SK-N-SH treated with all-trans-retinoic acid at 6 μM for 48 hours (cell line): ENCODE data around the gene PDRG1.

Source experiments
- ATAC-seq: fragments of 200-7000 bp; cut with Tn5 transposase; 3 replicates; pipeline ENCODE4 v1.9.1; 2020; ENCODE audit warnings: mild to moderate bottlenecking, moderate library complexity
- ARNTL ChIP-seq: fragments of 450-650 bp; formaldehyde crosslinking; IDR thresholded peaks from 2 replicates; pipeline ENCODE4 v1.5.0; 2020; ENCODE audit warnings: low read depth, mild to moderate bottlenecking, moderate library complexity, borderline replicate concordance
- BACH2 ChIP-seq: fragments of 250-450 bp; sonication (Bioruptor Pico); IDR thresholded peaks from 2 replicates; pipeline ENCODE4 v1.9.0; 2021; ENCODE audit warnings: mild to moderate bottlenecking, borderline replicate concordance
- CSDC2 ChIP-seq: fragments of 250-450 bp; sonication (Bioruptor Pico); IDR thresholded peaks from 2 replicates; pipeline ENCODE4 v1.5.0; 2020; ENCODE audit warnings: mild to moderate bottlenecking, moderate library complexity
- CSRNP3 ChIP-seq: fragments of 250-450 bp; sonication (Bioruptor Pico); IDR thresholded peaks from 2 replicates; pipeline ENCODE4 v1.5.1; 2021; ENCODE audit warnings: mild to moderate bottlenecking, moderate library complexity
- GLIS3 ChIP-seq: fragments of 250-450 bp; sonication (Bioruptor Pico); IDR thresholded peaks from 2 replicates; pipeline ENCODE4 v1.5.0; 2020; ENCODE audit warnings: mild to moderate bottlenecking, moderate library complexity
- ISL1 ChIP-seq: fragments of 250-450 bp; sonication (Bioruptor Pico); IDR thresholded peaks from 2 replicates; pipeline ENCODE4 v2.1.2; 2022; ENCODE audit warnings: mild to moderate bottlenecking, moderate library complexity
- POU6F1 ChIP-seq: fragments of 250-450 bp; sonication (Bioruptor Pico); IDR thresholded peaks from 2 replicates; pipeline ENCODE4 v1.8.0; 2021; ENCODE audit warnings: low read depth, mild to moderate bottlenecking, moderate library complexity, borderline replicate concordance
- PPARA ChIP-seq: fragments of 250-450 bp; sonication (Bioruptor Pico); IDR thresholded peaks from 2 replicates; pipeline ENCODE4 v1.5.0; 2020; ENCODE audit warnings: mild to moderate bottlenecking, borderline replicate concordance
- RARB ChIP-seq: fragments of 250-450 bp; sonication (Bioruptor Pico); IDR thresholded peaks from 2 replicates; pipeline ENCODE4 v1.8.0; 2021; ENCODE audit warnings: mild to moderate bottlenecking, moderate library complexity
- SNAI2 ChIP-seq: fragments of 250-450 bp; sonication (Bioruptor Pico); IDR thresholded peaks from 2 replicates; pipeline ENCODE4 v1.5.0; 2020; ENCODE audit warnings: mild to moderate bottlenecking, moderate library complexity
- TCF4 ChIP-seq: fragments of 250-450 bp; sonication (Bioruptor Pico); IDR thresholded peaks from 2 replicates; pipeline ENCODE4 v1.8.0; 2021; ENCODE audit warnings: mild to moderate bottlenecking, moderate library complexity, borderline replicate concordance
- TOX ChIP-seq: fragments of 250-450 bp; sonication (Bioruptor Pico); IDR thresholded peaks from 2 replicates; pipeline ENCODE4 v1.8.0; 2021; ENCODE audit warnings: mild to moderate bottlenecking, moderate library complexity, borderline replicate concordance
- ZC3H10 ChIP-seq: fragments of 250-450 bp; sonication (Bioruptor Pico); IDR thresholded peaks from 2 replicates; pipeline ENCODE4 v1.5.1; 2021; ENCODE audit warnings: mild to moderate bottlenecking, moderate library complexity
- ZFP3 ChIP-seq: fragments of 250-450 bp; sonication (Bioruptor Pico); IDR thresholded peaks from 2 replicates; pipeline ENCODE4 v1.5.0; 2020; ENCODE audit warnings: mild to moderate bottlenecking, moderate library complexity
- ZFP30 ChIP-seq: fragments of 450-650 bp; formaldehyde crosslinking; IDR thresholded peaks from 2 replicates; pipeline ENCODE4 v1.5.0; 2022; ENCODE audit warnings: mild to moderate bottlenecking, moderate library complexity
- ZNF565 ChIP-seq: fragments of 450-650 bp; formaldehyde crosslinking; conservative IDR thresholded peaks from 2 replicates; pipeline ENCODE4 v1.5.0; 2020; ENCODE audit warnings: low read depth, mild to moderate bottlenecking, moderate library complexity
- ZNF8 ChIP-seq: fragments of 450-650 bp; formaldehyde crosslinking; IDR thresholded peaks from 2 replicates; pipeline ENCODE4 v1.5.0; 2020; ENCODE audit warnings: mild to moderate bottlenecking, moderate library complexity
- TF ChIP-seq, protein P1 (sequence below): fragments of 250-450 bp; sonication (Bioruptor Pico); IDR thresholded peaks from 2 replicates; pipeline ENCODE4 v1.5.0; 2020; ENCODE audit warnings: mild to moderate bottlenecking, moderate library complexity
- TF ChIP-seq, protein P2 (sequence below): fragments of 250-450 bp; sonication (Bioruptor Pico); IDR thresholded peaks from 2 replicates; pipeline ENCODE4 v1.8.0; 2020; ENCODE audit warnings: mild to moderate bottlenecking, moderate library complexity, borderline replicate concordance

Gene PDRG1

GRCh38 chr20:31954500-31954899 lies 2.7 kb upstream of the PDRG1 start:
- no peak for TF ChIP-seq ISL1 (CRISPR knock-in tag)
- no peak for TF ChIP-seq CSDC2 (CRISPR knock-in tag)
- TF ChIP-seq BACH2 (CRISPR knock-in tag) = no peak
- TF ChIP-seq RARB = no peak
- TF ChIP-seq POU6F1 (CRISPR knock-in tag) = no peak
- no peak for TF ChIP-seq TOX (CRISPR knock-in tag)
- TF ChIP-seq GLIS3 (CRISPR knock-in tag) = no peak
- TF ChIP-seq ZC3H10 (CRISPR knock-in tag) = no peak
- ATAC-seq = no peak

GRCh38 chr20:31953556-31954148 lies 1.8 kb upstream of the PDRG1 start:
- ATAC-seq = no peak
- TF ChIP-seq ZFP30 (CRISPR knock-in tag) (no peak), ZNF8 (CRISPR knock-in tag) (no peak)

GRCh38 chr20:31951203-31951529 lies 680 bp downstream of the PDRG1 start:
- no peak for ATAC-seq
- TF ChIP-seq POU6F1 (CRISPR knock-in tag) = no peak
- TF ChIP-seq CSDC2 (CRISPR knock-in tag) = no peak
- TF ChIP-seq PPARA (CRISPR knock-in tag) = no peak
- no peak for TF ChIP-seq CSRNP3 (CRISPR knock-in tag)
- no peak for TF ChIP-seq ZFP3
- TF ChIP-seq ZC3H10 (CRISPR knock-in tag) = no peak
- no peak for TF ChIP-seq TCF4 (CRISPR knock-in tag)
- TF ChIP-seq TOX (CRISPR knock-in tag) = no peak
- TF ChIP-seq ISL1 (CRISPR knock-in tag) = no peak

DNA sequence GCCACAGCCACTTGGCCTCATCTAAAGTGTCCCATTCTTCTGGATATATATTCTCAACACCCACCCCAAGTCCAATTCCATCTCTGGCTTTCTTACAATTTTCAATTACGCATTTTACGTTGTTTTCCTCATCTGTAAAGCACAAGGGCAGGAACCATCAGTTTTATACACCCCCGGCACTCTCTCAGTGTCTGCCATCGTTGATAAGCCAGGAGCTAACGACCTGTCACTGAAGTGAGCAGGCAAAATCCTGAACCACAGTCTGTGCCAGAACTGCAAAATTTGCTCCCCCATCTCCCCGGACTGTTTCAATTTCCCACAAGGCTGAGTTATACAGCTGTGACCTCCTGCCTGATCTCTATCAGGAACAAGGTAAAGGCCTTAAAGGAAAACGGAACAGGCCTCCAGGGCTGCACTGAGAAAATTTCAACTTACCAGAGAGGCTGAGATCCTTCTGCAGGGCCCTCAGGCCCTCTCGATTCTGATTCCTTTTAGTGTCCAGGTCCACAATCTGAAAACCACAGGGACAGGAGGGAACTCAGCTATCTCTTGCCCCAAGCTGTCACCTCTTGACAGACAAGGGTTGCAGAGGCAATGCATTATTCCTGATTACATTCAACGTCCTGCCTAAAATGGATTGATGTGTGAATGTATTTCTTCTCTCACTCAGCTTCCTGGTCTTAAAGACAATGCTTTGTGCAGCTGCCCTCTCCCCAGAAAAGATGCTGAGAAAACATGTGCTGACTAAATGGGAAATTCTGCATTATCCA lies 1.8 kb downstream of the PDRG1 start:
- no peak for ATAC-seq
- no peak for TF ChIP-seq GLIS3 (CRISPR knock-in tag)
- no peak for TF ChIP-seq SNAI2
- TF ChIP-seq ARNTL = no peak
- TF ChIP-seq ISL1 (CRISPR knock-in tag) = no peak
- TF ChIP-seq TCF4 (CRISPR knock-in tag) = no peak
- TF ChIP-seq, protein P1, sequence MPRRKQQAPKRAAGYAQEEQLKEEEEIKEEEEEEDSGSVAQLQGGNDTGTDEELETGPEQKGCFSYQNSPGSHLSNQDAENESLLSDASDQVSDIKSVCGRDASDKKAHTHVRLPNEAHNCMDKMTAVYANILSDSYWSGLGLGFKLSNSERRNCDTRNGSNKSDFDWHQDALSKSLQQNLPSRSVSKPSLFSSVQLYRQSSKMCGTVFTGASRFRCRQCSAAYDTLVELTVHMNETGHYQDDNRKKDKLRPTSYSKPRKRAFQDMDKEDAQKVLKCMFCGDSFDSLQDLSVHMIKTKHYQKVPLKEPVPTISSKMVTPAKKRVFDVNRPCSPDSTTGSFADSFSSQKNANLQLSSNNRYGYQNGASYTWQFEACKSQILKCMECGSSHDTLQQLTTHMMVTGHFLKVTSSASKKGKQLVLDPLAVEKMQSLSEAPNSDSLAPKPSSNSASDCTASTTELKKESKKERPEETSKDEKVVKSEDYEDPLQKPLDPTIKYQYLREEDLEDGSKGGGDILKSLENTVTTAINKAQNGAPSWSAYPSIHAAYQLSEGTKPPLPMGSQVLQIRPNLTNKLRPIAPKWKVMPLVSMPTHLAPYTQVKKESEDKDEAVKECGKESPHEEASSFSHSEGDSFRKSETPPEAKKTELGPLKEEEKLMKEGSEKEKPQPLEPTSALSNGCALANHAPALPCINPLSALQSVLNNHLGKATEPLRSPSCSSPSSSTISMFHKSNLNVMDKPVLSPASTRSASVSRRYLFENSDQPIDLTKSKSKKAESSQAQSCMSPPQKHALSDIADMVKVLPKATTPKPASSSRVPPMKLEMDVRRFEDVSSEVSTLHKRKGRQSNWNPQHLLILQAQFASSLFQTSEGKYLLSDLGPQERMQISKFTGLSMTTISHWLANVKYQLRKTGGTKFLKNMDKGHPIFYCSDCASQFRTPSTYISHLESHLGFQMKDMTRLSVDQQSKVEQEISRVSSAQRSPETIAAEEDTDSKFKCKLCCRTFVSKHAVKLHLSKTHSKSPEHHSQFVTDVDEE (CRISPR knock-in tag) = no peak
- TF ChIP-seq ZNF565 (CRISPR knock-in tag) = no peak
- no peak for TF ChIP-seq ZNF8 (CRISPR knock-in tag)
- no peak for TF ChIP-seq ZFP3
- TF ChIP-seq, protein P2, sequence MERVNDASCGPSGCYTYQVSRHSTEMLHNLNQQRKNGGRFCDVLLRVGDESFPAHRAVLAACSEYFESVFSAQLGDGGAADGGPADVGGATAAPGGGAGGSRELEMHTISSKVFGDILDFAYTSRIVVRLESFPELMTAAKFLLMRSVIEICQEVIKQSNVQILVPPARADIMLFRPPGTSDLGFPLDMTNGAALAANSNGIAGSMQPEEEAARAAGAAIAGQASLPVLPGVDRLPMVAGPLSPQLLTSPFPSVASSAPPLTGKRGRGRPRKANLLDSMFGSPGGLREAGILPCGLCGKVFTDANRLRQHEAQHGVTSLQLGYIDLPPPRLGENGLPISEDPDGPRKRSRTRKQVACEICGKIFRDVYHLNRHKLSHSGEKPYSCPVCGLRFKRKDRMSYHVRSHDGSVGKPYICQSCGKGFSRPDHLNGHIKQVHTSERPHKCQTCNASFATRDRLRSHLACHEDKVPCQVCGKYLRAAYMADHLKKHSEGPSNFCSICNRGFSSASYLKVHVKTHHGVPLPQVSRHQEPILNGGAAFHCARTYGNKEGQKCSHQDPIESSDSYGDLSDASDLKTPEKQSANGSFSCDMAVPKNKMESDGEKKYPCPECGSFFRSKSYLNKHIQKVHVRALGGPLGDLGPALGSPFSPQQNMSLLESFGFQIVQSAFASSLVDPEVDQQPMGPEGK = no peak
